Fibroblast of villous mesenchyme (primary cell): ENCODE data around the gene LIG4. TPM values are rescaled to one million over a fixed set of nuclear protein-coding genes. Genes with fewer than 3 reads are reported as not detected.

Experiments
- DNase-seq: peaks from one replicate; pipeline ENCODE4 v3.0.0-alpha.2; 2010; ENCODE audit warnings: low read depth
- H3K4me3 ChIP-seq: 2 replicates; pipeline ENCODE4 v1.5.1; 2011; ENCODE audit warnings: low read depth, mild to moderate bottlenecking, low read length
- total RNA-seq: library from RNA; depleted of rRNA; stranded (reverse); fragments of >200 nt; gene quantifications from 2 replicates; pipeline ENCODE4 v1.2.3, GENCODE V29; 2012
- TF ChIP-seq, protein P1 (sequence below): IDR thresholded peaks from 2 replicates; pipeline ENCODE4 v1.5.1; 2012; ENCODE audit warnings: low read depth, mild to moderate bottlenecking, low read length; ENCODE audit not compliant: insufficient read depth

Gene LIG4
- 9.7 and 19.0 TPM in 2 replicates for total RNA-seq

DNA sequence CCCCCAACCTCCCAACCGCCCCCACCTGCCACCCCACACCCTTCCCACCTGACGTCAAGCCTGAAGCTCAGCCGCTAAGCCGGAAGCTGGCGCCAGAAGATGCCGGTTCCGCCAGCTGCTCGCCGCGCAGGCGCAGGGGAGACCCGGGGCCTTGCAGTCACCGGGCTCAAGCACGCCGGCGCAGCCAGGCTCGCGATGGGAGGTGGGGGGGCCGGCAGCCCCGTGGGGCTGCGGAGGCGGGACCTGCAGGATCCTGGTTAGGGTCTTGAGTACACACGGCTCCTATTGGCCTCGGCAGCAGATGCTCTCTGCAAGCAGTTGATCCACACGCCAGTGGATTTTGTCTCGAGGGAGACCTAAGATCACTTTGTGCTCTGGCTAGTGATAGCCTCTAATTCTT lies at the start of gene LIG4:
Gene LIG4, minus strand, starts transcription at position 101 of the 400 bp plus-strand sequence. CDS start 4,268 bp downstream, outside the sequence.
- DNase-seq: peak; percentile 93
- TF ChIP-seq, protein P1, sequence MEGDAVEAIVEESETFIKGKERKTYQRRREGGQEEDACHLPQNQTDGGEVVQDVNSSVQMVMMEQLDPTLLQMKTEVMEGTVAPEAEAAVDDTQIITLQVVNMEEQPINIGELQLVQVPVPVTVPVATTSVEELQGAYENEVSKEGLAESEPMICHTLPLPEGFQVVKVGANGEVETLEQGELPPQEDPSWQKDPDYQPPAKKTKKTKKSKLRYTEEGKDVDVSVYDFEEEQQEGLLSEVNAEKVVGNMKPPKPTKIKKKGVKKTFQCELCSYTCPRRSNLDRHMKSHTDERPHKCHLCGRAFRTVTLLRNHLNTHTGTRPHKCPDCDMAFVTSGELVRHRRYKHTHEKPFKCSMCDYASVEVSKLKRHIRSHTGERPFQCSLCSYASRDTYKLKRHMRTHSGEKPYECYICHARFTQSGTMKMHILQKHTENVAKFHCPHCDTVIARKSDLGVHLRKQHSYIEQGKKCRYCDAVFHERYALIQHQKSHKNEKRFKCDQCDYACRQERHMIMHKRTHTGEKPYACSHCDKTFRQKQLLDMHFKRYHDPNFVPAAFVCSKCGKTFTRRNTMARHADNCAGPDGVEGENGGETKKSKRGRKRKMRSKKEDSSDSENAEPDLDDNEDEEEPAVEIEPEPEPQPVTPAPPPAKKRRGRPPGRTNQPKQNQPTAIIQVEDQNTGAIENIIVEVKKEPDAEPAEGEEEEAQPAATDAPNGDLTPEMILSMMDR: no peak
- H3K4me3 ChIP-seq: peak within 1 kb of the TSS; percentile 65

DNA sequence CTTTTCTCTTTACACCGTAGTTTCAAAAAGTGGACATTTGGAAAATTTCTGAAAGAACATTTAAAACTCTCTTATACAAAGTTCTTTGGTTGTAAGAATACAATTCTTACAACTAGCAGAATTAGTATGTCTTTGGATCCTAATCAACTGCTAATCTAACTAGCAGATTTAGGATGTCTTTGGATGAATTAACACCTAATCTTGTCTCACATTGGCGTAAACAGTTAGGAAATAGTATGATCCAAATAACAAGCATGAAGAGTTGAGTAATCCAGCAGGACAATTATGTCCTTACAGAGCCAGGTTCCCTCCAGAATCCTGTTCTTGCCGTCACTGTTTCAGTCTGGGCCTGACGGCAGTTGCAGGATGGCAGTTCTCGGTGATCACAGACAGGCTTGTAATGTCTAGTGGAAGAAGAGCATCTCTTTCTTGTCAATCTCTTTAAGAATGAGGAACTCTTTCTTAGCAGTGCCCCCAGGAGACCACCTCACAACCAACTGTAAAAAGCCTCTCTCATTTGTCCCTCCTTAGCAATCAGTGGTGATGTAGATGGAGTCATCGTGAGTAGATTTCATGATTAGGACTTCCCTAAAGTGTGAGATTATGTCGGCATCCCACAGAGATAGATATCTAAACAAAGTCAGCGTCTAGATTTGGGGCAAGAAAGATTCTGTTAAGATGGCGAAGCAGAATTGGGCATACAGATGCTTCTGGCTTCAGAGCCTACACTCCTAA lies 48.5 kb upstream of the LIG4 start:
- H3K4me3 ChIP-seq: no peak overlapping the region
- TF ChIP-seq, protein P1: no peak
- DNase-seq: no peak

DNA sequence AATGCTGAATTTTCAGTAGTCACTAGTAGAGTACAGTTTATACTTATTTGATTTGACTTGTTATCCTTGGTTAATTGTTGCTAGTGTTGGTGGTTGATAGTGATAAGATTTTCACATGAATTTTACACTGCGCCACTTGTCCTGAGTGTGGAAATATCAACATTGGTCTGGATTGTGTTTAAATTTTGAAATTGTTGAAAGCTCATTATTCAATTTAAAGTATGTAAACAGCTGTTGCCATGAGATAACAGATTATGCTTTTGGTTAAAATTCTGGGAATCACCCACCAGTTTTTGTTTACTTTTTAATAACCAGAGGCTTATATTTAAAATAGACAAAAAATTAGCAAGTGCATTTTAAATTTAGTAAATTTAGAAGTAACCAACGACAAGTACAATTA lies 41.9 kb upstream of the LIG4 start:
- H3K4me3 ChIP-seq: no peak overlapping the region
- DNase-seq: no peak
- TF ChIP-seq, protein P1: no peak

DNA sequence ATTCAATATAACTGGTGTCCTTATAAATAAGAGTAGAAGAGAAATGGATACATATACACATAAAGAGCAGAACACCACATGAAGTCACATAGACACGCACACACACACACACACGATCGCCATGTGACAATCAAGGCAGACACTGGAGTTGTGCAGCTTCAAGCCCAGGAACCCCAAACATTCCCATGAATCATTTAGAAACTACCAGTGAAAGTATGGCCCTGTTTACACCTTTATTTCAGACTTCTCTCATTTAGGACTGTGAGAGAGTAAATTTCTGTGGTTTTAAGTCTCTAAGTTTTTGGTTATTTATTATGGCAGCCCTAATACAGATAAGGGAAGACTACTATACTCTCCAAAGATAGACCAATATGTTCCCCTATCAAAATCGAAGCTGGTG lies 33.8 kb upstream of the LIG4 start:
- TF ChIP-seq, protein P1: no peak
- H3K4me3 ChIP-seq: no peak overlapping the region
- DNase-seq: no peak

DNA sequence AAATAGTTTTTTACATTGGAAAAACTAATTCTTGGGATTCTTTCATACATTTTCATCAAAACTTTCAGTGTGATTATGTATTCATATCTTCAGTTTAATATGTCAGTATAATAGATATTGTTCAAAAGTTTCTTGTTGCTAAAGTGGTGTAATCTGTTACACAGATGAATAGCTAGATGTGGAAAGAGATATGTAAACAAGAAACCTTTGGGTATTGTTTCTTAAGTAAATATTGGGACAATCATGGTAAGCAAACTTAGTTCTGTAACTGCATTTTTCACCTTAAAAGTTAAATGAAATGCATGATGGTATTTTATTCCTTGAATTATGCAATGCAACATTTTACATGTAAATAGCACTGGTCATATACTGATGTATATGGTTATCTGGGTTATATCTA lies 15.0 kb upstream of the LIG4 start:
- TF ChIP-seq, protein P1: no peak
- H3K4me3 ChIP-seq: no peak overlapping the region
- DNase-seq: no peak

DNA sequence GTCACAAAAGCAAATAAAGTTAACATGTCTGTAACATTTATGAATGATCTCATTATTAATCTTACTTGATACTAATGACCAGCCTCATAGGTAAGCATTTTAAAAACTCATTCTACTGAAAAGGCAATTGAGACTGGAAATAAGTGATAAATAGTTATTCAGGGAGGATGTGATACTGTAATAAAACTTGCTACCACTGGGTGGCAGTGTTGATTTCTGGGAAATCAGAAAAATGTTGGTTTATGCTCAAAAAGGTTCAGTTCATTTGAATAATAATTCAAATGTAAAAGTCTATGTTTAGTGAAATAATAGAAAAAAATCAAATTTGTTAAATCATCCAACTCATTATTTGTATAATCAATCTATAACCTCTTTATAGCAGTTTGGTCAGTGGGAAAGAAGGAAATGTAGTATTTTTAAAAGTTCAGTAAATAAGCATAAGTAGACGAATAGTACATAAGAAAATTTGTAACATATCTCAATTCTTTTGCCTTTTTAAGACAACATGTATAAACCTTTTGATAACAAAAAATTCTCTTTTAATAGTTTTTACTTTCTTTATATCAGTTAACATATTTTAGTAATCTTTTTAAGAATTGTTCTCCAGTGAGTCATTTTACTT lies 12.4 kb upstream of the LIG4 start:
- TF ChIP-seq, protein P1: peak; percentile 75
- DNase-seq: peak; percentile 52
- H3K4me3 ChIP-seq: no peak overlapping the region

DNA sequence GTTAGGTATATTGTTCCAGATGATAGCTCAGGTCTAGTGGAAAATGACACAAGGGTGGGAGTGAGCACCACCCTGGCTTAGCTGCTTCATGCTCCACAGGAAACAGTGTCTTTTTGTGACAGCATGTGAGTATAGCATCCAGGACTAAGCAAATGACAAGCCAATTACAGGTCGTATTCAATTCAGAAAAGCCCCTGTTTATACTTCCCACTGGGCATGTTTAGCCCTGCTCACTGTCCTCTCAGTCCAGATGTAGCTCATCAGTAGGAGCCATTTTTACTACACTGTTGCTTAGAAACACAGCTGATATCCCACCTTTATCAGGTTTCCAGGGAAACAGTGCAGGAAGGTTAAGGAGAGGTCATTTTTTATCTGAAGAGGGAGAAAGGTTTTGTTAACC lies 10.8 kb upstream of the LIG4 start:
- TF ChIP-seq, protein P1: no peak
- peak; percentile 47 for DNase-seq

More for the DNA sequence above, 10.8 kb upstream of the LIG4 start:
- H3K4me3 ChIP-seq: no peak overlapping the region
